Bronchial epithelial cell (primary cell): ENCODE measurements around the gene DKKL1. TPM values are rescaled to one million over a fixed set of nuclear protein-coding genes. Genes with fewer than 3 reads are reported as not detected.

Source experiments
- DNase-seq: peaks from one replicate; pipeline ENCODE4 v3.0.0-alpha.2; 2010; ENCODE audit warnings: low read depth
- FAIRE-seq: peaks from 2 replicates; lab custom pipeline; 2011; peaks lifted over from hg19 to GRCh38; lab: Jason Lieb, UNC
- H3K27me3 ChIP-seq: 2 replicates; pipeline ENCODE4 v1.5.1; 2011; ENCODE audit warnings: low read length; ENCODE audit not compliant: control insufficient read depth, insufficient read depth
- H3K36me3 ChIP-seq: 2 replicates; pipeline ENCODE4 v1.5.1; 2011; ENCODE audit warnings: low read length; ENCODE audit not compliant: control insufficient read depth, insufficient read depth
- H3K4me3 ChIP-seq: 2 replicates; pipeline ENCODE4 v1.5.1; 2011; ENCODE audit warnings: mild to moderate bottlenecking, low read depth, low read length, control low read depth
- CTCF ChIP-seq: IDR thresholded peaks from 2 replicates; pipeline ENCODE4 v1.5.1; 2011; ENCODE audit warnings: mild to moderate bottlenecking, moderate library complexity, low read length, control low read depth, inconsistent platforms; ENCODE audit not compliant: insufficient read depth, severe bottlenecking
- total RNA-seq: library from RNA; depleted of rRNA; stranded (reverse); fragments of >200 nt; gene quantifications from 2 replicates; pipeline ENCODE4 v1.2.1, GENCODE V29; 2014

DKKL1 gene
- total RNA-seq, 1 donor from 2014 or later, result not detected

- H3K27me3 ChIP-seq, result no peaks in the 10 kb centered on the region
- TF ChIP-seq CTCF, result no peak
- FAIRE-seq (no peak), DNase-seq (peak; percentile 73)
- peaks cover 9% of the 10 kb centered on the region for H3K36me3 ChIP-seq
- H3K4me3 ChIP-seq, result no peak overlapping the region
Observed at GRCh38 chr19:49347835-49348234, 15.8 kb upstream of the DKKL1 start.

- Histone ChIP-seq H3K27me3 (no peaks in the 10 kb centered on the region), H3K36me3 (peaks cover 9% of the 10 kb centered on the region), H3K4me3 (no peak overlapping the region)
- DNase-seq (no peak), FAIRE-seq (no peak)
- no peak for TF ChIP-seq CTCF
Observed at GRCh38 chr19:49348305-49349189, 15.1 kb upstream of the DKKL1 start.

GRCh38 chr19:49349567-49349966 is 14.1 kb upstream of the DKKL1 start:
- FAIRE-seq (no peak), DNase-seq (no peak)
- Histone ChIP-seq H3K27me3 (no peaks in the 10 kb centered on the region), H3K4me3 (no peak overlapping the region), H3K36me3 (peaks cover 8% of the 10 kb centered on the region)
- no peak for TF ChIP-seq CTCF

GRCh38 chr19:49355909-49356353 is 7.7 kb upstream of the DKKL1 start:
- TF ChIP-seq CTCF, result no peak
- no peak for DNase-seq
- peaks cover 11% of the 10 kb centered on the region for H3K36me3 ChIP-seq
- no peak overlapping the region for H3K4me3 ChIP-seq
- H3K27me3 ChIP-seq, result no peaks in the 10 kb centered on the region
- no peak for FAIRE-seq

- TF ChIP-seq CTCF, result no peak
- FAIRE-seq (no peak), DNase-seq (no peak)
- H3K4me3 ChIP-seq, result no peak overlapping the region
- H3K36me3 ChIP-seq, result peaks cover 9% of the 10 kb centered on the region
- H3K27me3 ChIP-seq, result no peaks in the 10 kb centered on the region
Observed at GRCh38 chr19:49356382-49356781, 7.3 kb upstream of the DKKL1 start.

GRCh38 chr19:49357186-49357585 is 6.5 kb upstream of the DKKL1 start:
- FAIRE-seq, result no peak
- no peaks in the 10 kb centered on the region for H3K27me3 ChIP-seq
- H3K36me3 ChIP-seq, result peaks cover 6% of the 10 kb centered on the region

More at GRCh38 chr19:49357186-49357585, 6.5 kb upstream of the DKKL1 start:
- DNase-seq, result no peak
- TF ChIP-seq CTCF, result no peak
- no peak overlapping the region for H3K4me3 ChIP-seq
